Measurements from ENCODE around the gene TEAD4. TPM values are rescaled to one million over a fixed set of nuclear protein-coding genes. Genes with fewer than 3 reads are reported as not detected.

Gene TEAD4
- total and polyA plus RNA-seq, 2 experiments from 2014 or later, result 68.1 to 145 TPM

DNA sequence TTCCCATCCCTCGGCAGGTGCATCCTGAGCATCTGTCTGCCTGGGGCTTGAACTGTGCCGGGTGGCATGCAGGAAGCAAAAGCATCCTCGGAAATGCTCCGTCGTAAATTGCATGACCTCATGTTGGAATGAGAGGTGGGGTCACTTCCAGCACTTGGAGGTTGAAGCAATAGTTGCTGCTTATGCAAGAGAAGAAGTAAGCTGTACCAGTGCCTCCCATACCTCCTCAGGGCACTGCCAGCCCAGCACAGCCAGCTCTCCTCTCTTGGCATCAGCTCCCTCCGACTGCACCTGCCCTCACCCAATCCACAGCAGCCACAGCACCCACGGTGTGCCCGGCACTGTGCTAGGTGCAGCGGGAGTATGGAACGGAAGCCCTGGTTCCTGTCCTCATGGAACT lies 11.5 kb downstream of the TEAD4 start:
- Mint-ChIP-seq H3K4me3 (no peak overlapping the region), H3K36me3 (ENCODE audit: low read depth) (peaks cover 59% of the 10 kb centered on the region), H3K27me3 (ENCODE audit: insufficient read depth, low read depth, poor library complexity) (peaks cover 14% of the 10 kb centered on the region), H3K27ac (no peak overlapping the region), H3K4me1 (peaks cover 28% of the 10 kb centered on the region), H3K9me3 (no peaks in the 10 kb centered on the region; the same call in 2 of the 3 replicates)
- H3K4me3 ChIP-seq, result no peak overlapping the region
- no peak overlapping the region for H3K4me2 ChIP-seq
- ATAC-seq (no peak), DNase-seq (ENCODE audit: low spot score) (no peak)
- peaks cover 23% of the 10 kb centered on the region for H3K36me3 ChIP-seq (ENCODE audit: insufficient read depth)
- TF ChIP-seq POLR2AphosphoS5 (IDR thresholded peaks at IDR 0.05; ENCODE audit: low read depth) (no peak), STAT1 (IDR thresholded peaks at IDR 0.05; ENCODE audit: unreplicated experiment) (no peak), ZNF331 (CRISPR knock-in tag; IDR thresholded peaks at IDR 0.05; ENCODE audit: low read depth) (no peak), CTCF (conservative IDR thresholded peaks at IDR 0.05; ENCODE audit: low read depth in 2 of 2) (no peak), ZNF462 (CRISPR knock-in tag; IDR thresholded peaks at IDR 0.05) (no peak), ETS1 (IDR thresholded peaks at IDR 0.05) (no peak), JUNB (IDR thresholded peaks at IDR 0.05; ENCODE audit: unreplicated experiment) (no peak), EZH2phosphoT487 (IDR thresholded peaks at IDR 0.05; ENCODE audit: unreplicated experiment) (no peak), EZH2 (IDR thresholded peaks at IDR 0.05; ENCODE audit: low read depth, unreplicated experiment) (no peak), NANOG (IDR thresholded peaks at IDR 0.05; ENCODE audit: borderline replicate concordance) (no peak), CREB1 (CRISPR knock-in tag; IDR thresholded peaks at IDR 0.05; ENCODE audit: low read depth) (no peak), REST (IDR thresholded peaks at IDR 0.05; ENCODE audit: unreplicated experiment) (no peak), ZNF114 (CRISPR knock-in tag; IDR thresholded peaks at IDR 0.05) (no peak)
- peaks cover 23% of the 10 kb centered on the region for H3K4me1 ChIP-seq (ENCODE audit: insufficient read depth)
- H3K27ac ChIP-seq (ENCODE audit: low read depth), result 0 out of 2 replicates have a peak overlapping the region, but pooled peaks have one; percentile 14
- peaks cover 51% of the 10 kb centered on the region for H4K20me1 ChIP-seq (replicated peaks; ENCODE audit: insufficient read depth)
- H3K27me3 ChIP-seq (ENCODE audit: insufficient read depth), result no peaks in the 10 kb centered on the region
- H2AFZ ChIP-seq, result no peak overlapping the region
- H3K79me2 ChIP-seq (replicated peaks; ENCODE audit: insufficient read depth), result peaks cover 100% of the 10 kb centered on the region
- H3K9me2 ChIP-seq (ENCODE audit: insufficient read depth), result no peaks in the 10 kb centered on the region
- H3F3A ChIP-seq (replicated peaks; ENCODE audit: low read depth), result peaks cover 26% of the 10 kb centered on the region
